A673 (cell line): ENCODE measurements around the gene LTBP4. TPM values are rescaled to one million over a fixed set of nuclear protein-coding genes. Genes with fewer than 3 reads are reported as not detected.
A peak's percentile ranks its signal among the peaks of the same experiment; 100 is the strongest.

ENCODE experiments used
- BruUV-seq: library from RNA; stranded (reverse); fragments of 400-500 nt; replicated peaks from 2 replicates; lab custom pipeline; 2021; lab: Mats Ljungman, UMichigan
- CTCF ChIA-PET: fragments of 300-600 bp; sonication (Branson Sonifier 250); formaldehyde crosslinking; loops from one replicate; lab custom pipeline; 2022; ENCODE audit warnings: antibody characterized with exemption; lab: Charles Lee
- POLR2A ChIA-PET: fragments of 300-600 bp; sonication (Branson Sonifier 250); formaldehyde crosslinking; loops from one replicate; lab custom pipeline; 2022; ENCODE audit warnings: antibody characterized with exemption; ENCODE audit not compliant: low non-redundant PET; lab: Charles Lee
- DNase-seq: peaks from one replicate; pipeline ENCODE4 v3.0.0-alpha.2; 2015; ENCODE audit warnings: low spot score
- H3K27ac ChIP-seq: fragments of 200-600 bp; sonication (generic); 2 replicates; pipeline ENCODE4 v1.5.1; 2016; ENCODE audit warnings: mixed run types, low read depth, mild to moderate bottlenecking, mixed read lengths, antibody characterized with exemption, low read length; ENCODE audit not compliant: poor library complexity, severe bottlenecking
- H3K27me3 ChIP-seq: fragments of 200-600 bp; sonication (generic); replicated peaks from 2 replicates; pipeline ENCODE4 v1.6.1; 2017; ENCODE audit warnings: mixed run types, low read depth, mild to moderate bottlenecking, mixed read lengths, antibody characterized with exemption, low read length; ENCODE audit not compliant: insufficient read depth, poor library complexity
- H3K36me3 ChIP-seq: fragments of 200-600 bp; sonication (generic); 2 replicates; pipeline ENCODE4 v1.6.1; 2016; ENCODE audit warnings: mixed run types, mild to moderate bottlenecking, mixed read lengths, antibody characterized with exemption, low read length; ENCODE audit not compliant: insufficient read depth, poor library complexity, severe bottlenecking
- H3K4me1 ChIP-seq: fragments of 200-600 bp; sonication (generic); 2 replicates; pipeline ENCODE4 v1.6.1; 2017; ENCODE audit warnings: mixed run types, mild to moderate bottlenecking, mixed read lengths, antibody characterized with exemption, low read length; ENCODE audit not compliant: insufficient read depth, poor library complexity, severe bottlenecking
- H3K4me3 ChIP-seq: fragments of 200-600 bp; sonication (generic); 2 replicates; pipeline ENCODE4 v1.5.1; 2016; ENCODE audit warnings: low read depth, mixed run types, mild to moderate bottlenecking, mixed read lengths, low read length; ENCODE audit not compliant: poor library complexity, severe bottlenecking
- H3K9me3 ChIP-seq: fragments of 200-600 bp; sonication (generic); 2 replicates; pipeline ENCODE4 v1.6.1; 2016; ENCODE audit warnings: mixed run types, low read depth, mild to moderate bottlenecking, mixed read lengths, antibody characterized with exemption, low read length; ENCODE audit not compliant: poor library complexity, severe bottlenecking
- CTCF ChIP-seq: fragments of 300-800, 200-600 bp; sonication (generic); conservative IDR thresholded peaks from 2 replicates; pipeline ENCODE4 v1.5.1; 2017; ENCODE audit warnings: low read depth, mild to moderate bottlenecking, antibody characterized with exemption, low read length, moderate library complexity, mixed read lengths
- EZH2 ChIP-seq: fragments of 200-600 bp; sonication (generic); IDR thresholded peaks from 2 replicates; pipeline ENCODE4 v1.6.1; 2017; ENCODE audit warnings: borderline replicate concordance, low read depth, mild to moderate bottlenecking, mixed read lengths, antibody characterized with exemption, low read length; ENCODE audit not compliant: poor library complexity, severe bottlenecking
- intact Hi-C: fragments of 100-400 bp; cut with micrococcal nuclease; formaldehyde crosslinking; loops from one replicate; pipeline ENCODE4 v1.10.0; 2022; ENCODE audit not compliant: unreplicated experiment
- total RNA-seq: library from RNA; stranded (reverse); gene quantifications from 2 replicates; pipeline ENCODE4 v1.2.3, GENCODE V29; 2021

The LTBP4 gene
- total RNA-seq, 1 experiment from 2014 or later: 139 TPM

- POLR2A ChIA-PET: no interaction called here
- peaks cover 5% of the 10 kb centered on the region for H3K36me3 ChIP-seq
Observed at GRCh38 chr19:40586611-40587010, 14.6 kb upstream of the LTBP4 start.

GRCh38 chr19:40588110-40588854 lies 12.9 kb upstream of the LTBP4 start:
- no peak overlapping the region for H3K4me3 ChIP-seq
- no peak for TF ChIP-seq EZH2
- no peak for TF ChIP-seq CTCF
- no TSS peak for BruUV-seq
- no peaks in the 10 kb centered on the region for H3K36me3 ChIP-seq
- ChIA-PET POLR2A (interaction anchor here (0.6 kb wide), 1 partner anchor 1152 kb away, joined by 3 read pairs; the partner anchor contains the start of gene RPS16), CTCF (no interaction called here)
- DNase-seq: no peak
- no peaks in the 10 kb centered on the region for H3K9me3 ChIP-seq
- H3K27ac ChIP-seq: peak overlapping the region; percentile 16
- intact Hi-C loops: no loop called here
- H3K27me3 ChIP-seq: no peaks in the 10 kb centered on the region
- H3K4me1 ChIP-seq: no peaks in the 10 kb centered on the region

More at GRCh38 chr19:40586611-40587010, 14.6 kb upstream of the LTBP4 start:
- no peak overlapping the region for H3K4me3 ChIP-seq
- H3K27me3 ChIP-seq: no peaks in the 10 kb centered on the region
- CTCF ChIA-PET: no interaction called here
- BruUV-seq: no TSS peak
- no peak for TF ChIP-seq CTCF
- no peak for TF ChIP-seq EZH2
- no peak for DNase-seq
- H3K9me3 ChIP-seq: no peaks in the 10 kb centered on the region
- H3K27ac ChIP-seq: no peak overlapping the region
- intact Hi-C loops: no loop called here
- H3K4me1 ChIP-seq: no peaks in the 10 kb centered on the region

GRCh38 chr19:40588926-40589569 lies 12.1 kb upstream of the LTBP4 start:
- no peak for TF ChIP-seq CTCF
- no peak for TF ChIP-seq EZH2
- Histone ChIP-seq H3K9me3 (no peaks in the 10 kb centered on the region), H3K4me1 (no peaks in the 10 kb centered on the region), H3K27ac (no peak overlapping the region), H3K27me3 (no peaks in the 10 kb centered on the region), H3K36me3 (no peaks in the 10 kb centered on the region), H3K4me3 (no peak overlapping the region)
- POLR2A ChIA-PET: interaction anchor here (0.6 kb wide), 1 partner anchor 1153 kb away, joined by 3 read pairs; the partner anchor contains the start of gene RPS16
- no peak for DNase-seq
- CTCF ChIA-PET: no interaction called here
- intact Hi-C loops: no loop called here
- BruUV-seq: no TSS peak
